B cell (primary cell): ENCODE data around the gene BMP8A. TPM values are rescaled to one million over a fixed set of nuclear protein-coding genes. Genes with fewer than 3 reads are reported as not detected.
"Not testable (repeated sequence)": the region's sequence is repeated elsewhere in the genome, so short reads cannot be mapped to it uniquely, and the experiment has no call there.

Experiments
- ATAC-seq: fragments of 200-7000 bp; cut with Tn5 transposase; one replicate; pipeline ENCODE4 v1.10.0; 2021; ENCODE audit warnings: low read depth, mild to moderate bottlenecking, moderate number of reproducible peaks, moderate library complexity
- CTCF ChIA-PET: fragments of 350-600 bp; sonication (Branson Sonifier 250); formaldehyde crosslinking; loops from one replicate; lab custom pipeline; 2021; ENCODE audit warnings: antibody characterized with exemption, inconsistent platforms; lab: Charles Lee
- POLR2A ChIA-PET: fragments of 350-600 bp; sonication (Branson Sonifier 250); formaldehyde crosslinking; loops from one replicate; lab custom pipeline; 2021; ENCODE audit warnings: antibody characterized with exemption; lab: Charles Lee
- DNase-seq: peaks from one replicate; pipeline ENCODE4 v3.0.0; 2013
- H2AFZ ChIP-seq: 2 replicates; pipeline ENCODE4 v1.6.1; 2012; ENCODE audit warnings: mild to moderate bottlenecking, low read depth, low read length; ENCODE audit not compliant: insufficient read depth, poor library complexity, severe bottlenecking
- H3K27ac ChIP-seq, 2 donors: 1 replicate in 1 of 2; 2 replicates in 1 of 2; pipeline ENCODE4 v1.5.1; 2012 to 2013; ENCODE audit warnings: low read length in 2 of 2, mild to moderate bottlenecking in 2 of 2, moderate library complexity in 1 of 2
- H3K27me3 ChIP-seq, 4 experiments: fragments of 200-600 bp in 1 of 4; sonication (generic) in 1 of 4; replicated peaks in 1 of 4; 1 replicate in 2 of 4; 2 replicates in 2 of 4; pipeline versions ENCODE4 v1.6.1 to v1.7.0; 2013 to 2016; ENCODE audit warnings: low read length in 3 of 4, mild to moderate bottlenecking in 2 of 4, mixed read lengths in 1 of 4, moderate library complexity in 1 of 4; ENCODE audit not compliant: insufficient read depth in 4 of 4, control insufficient read depth in 3 of 4; ENCODE audit errors: control extremely low read depth in 1 of 4
- H3K36me3 ChIP-seq, 2 experiments: replicated peaks in 1 of 2; 1 replicate in 1 of 2; 2 replicates in 1 of 2; pipeline versions ENCODE4 v1.6.1 to v1.7.1; 2013; ENCODE audit warnings: low read length in 1 of 2; ENCODE audit not compliant: insufficient read depth in 2 of 2, control insufficient read depth in 1 of 2; ENCODE audit errors: control extremely low read depth in 1 of 2, extremely low read depth in 1 of 2
- H3K4me1 ChIP-seq, 2 donors: fragments of 200-600 bp in 1 of 2; sonication (generic) in 1 of 2; 1 replicate in 1 of 2; 2 replicates in 1 of 2; pipeline versions ENCODE4 v1.5.1 to v1.6.1; 2013 to 2017; ENCODE audit warnings: low read length in 2 of 2; ENCODE audit not compliant: control insufficient read depth in 2 of 2, insufficient read depth in 2 of 2
- H3K4me2 ChIP-seq: replicated peaks from 2 replicates; pipeline ENCODE3; 2012; ENCODE audit warnings: mild to moderate bottlenecking, low read depth, low read length; ENCODE audit not compliant: poor library complexity, severe bottlenecking
- H3K4me3 ChIP-seq, 5 experiments: fragments of 200-600 bp in 1 of 5; sonication (generic) in 1 of 5; 1 replicate in 3 of 5; 2 replicates in 2 of 5; pipeline versions ENCODE4 v1.5.1 to v1.7.0; 2011 to 2016; ENCODE audit warnings: low read length in 4 of 5, mild to moderate bottlenecking in 4 of 5, low read depth in 2 of 5, control low read depth in 1 of 5, moderate library complexity in 1 of 5; ENCODE audit not compliant: insufficient read depth in 1 of 5; ENCODE audit errors: control extremely low read depth in 1 of 5, extremely low read depth in 1 of 5
- H3K79me2 ChIP-seq: fragments of 200-600 bp; sonication (generic); one replicate; pipeline ENCODE4 v1.6.0; 2016; ENCODE audit warnings: low read length; ENCODE audit not compliant: control insufficient read depth, insufficient read depth
- H3K9ac ChIP-seq: fragments of 200-600 bp; sonication (generic); 2 replicates; pipeline ENCODE4 v1.6.1; 2017; ENCODE audit warnings: mild to moderate bottlenecking, low read length, moderate library complexity
- H3K9me3 ChIP-seq, 3 donors: one replicate each; pipeline versions ENCODE4 v1.6.1 to v1.7.1; 2013; ENCODE audit warnings: low read length in 2 of 3; ENCODE audit not compliant: control insufficient read depth in 2 of 3, insufficient read depth in 1 of 3; ENCODE audit errors: control extremely low read depth in 1 of 3
- H4K20me1 ChIP-seq: 2 replicates; pipeline ENCODE4 v1.6.0; 2012; ENCODE audit warnings: mild to moderate bottlenecking, low read length; ENCODE audit not compliant: insufficient read depth, control insufficient read depth, poor library complexity, severe bottlenecking
- H3K27ac Mint-ChIP-seq: one replicate; pipeline ENCODE4 v1.8.0; 2021; ENCODE audit warnings: mixed read lengths
- H3K27me3 Mint-ChIP-seq: one replicate; pipeline ENCODE4 v1.8.0; 2021; ENCODE audit warnings: mixed read lengths
- H3K4me1 Mint-ChIP-seq: one replicate; pipeline ENCODE4 v1.8.0; 2021; ENCODE audit warnings: mixed read lengths
- H3K4me3 Mint-ChIP-seq: one replicate; pipeline ENCODE4 v1.8.0; 2021; ENCODE audit warnings: mixed read lengths
- H3K9me3 Mint-ChIP-seq: one replicate; pipeline ENCODE4 v1.8.0; 2022; ENCODE audit warnings: mixed read lengths; ENCODE audit not compliant: insufficient read depth
- CTCF ChIP-seq: fragments of 200-600 bp; IDR thresholded peaks from one replicate; pipeline ENCODE4 v1.8.0; 2022; ENCODE audit warnings: antibody characterized with exemption, mild to moderate bottlenecking
- EZH2 ChIP-seq: IDR thresholded peaks from 2 replicates; pipeline ENCODE4 v1.6.1; 2012; ENCODE audit warnings: borderline replicate concordance, low read depth, mild to moderate bottlenecking, moderate library complexity, low read length; ENCODE audit not compliant: insufficient read depth, poor library complexity, severe bottlenecking
- WGBS: methylation state at CpG from one replicate; pipeline ENCODE4 v1.1.5; 2013; ENCODE audit warnings: missing lambda C conversion rate; ENCODE audit not compliant: insufficient coverage; 5-methylcytosine and 5-hydroxymethylcytosine counted together
- intact Hi-C: fragments of 100-400 bp; cut with micrococcal nuclease; formaldehyde crosslinking; loops from one replicate; pipeline ENCODE4 v1.10.0; 2022
- polyA plus RNA-seq: library from polyadenylated mRNA; depleted of rRNA; stranded (reverse); fragments of >200 nt; gene quantifications from 2 replicates; pipeline ENCODE4 v1.2.3, GENCODE V29; 2012
- total RNA-seq, 2 donors: library from RNA; stranded (reverse); fragments of 120-200 nt in 1 of 2; gene quantifications; 1 replicate in 1 of 2; 2 replicates in 1 of 2; pipeline versions ENCODE4 v1.2.3 to v1.2.4, GENCODE V29; 2013 to 2022

The BMP8A gene
- total and polyA plus RNA-seq, 2 donors (not counting 1 experiment from before 2014, with no cell fraction given), result 0.25 to 1.1 TPM

- Histone ChIP-seq H4K20me1 (peaks cover 6% of the 10 kb centered on the region), H3K36me3 (peaks cover 0 to 12% of the 10 kb centered on the region in 2 experiments), H3K9ac (peak overlapping the region; percentile 60), H3K4me1 (peaks cover 3 to 8% of the 10 kb centered on the region in 2 donors), H3K9me3 (no peaks in the 10 kb centered on the region), H3K4me2 (peak overlapping the region; percentile 96), H3K79me2 (no peaks in the 10 kb centered on the region), H3K27me3 (peaks cover 0 to 19% (median 9%) of the 10 kb centered on the region in 4 experiments), H3K27ac (no peak overlapping the region), H2AFZ (peak overlapping the region; percentile 82), H3K4me3 (peak overlapping the region in 4 of 5 experiments; percentile 13 to 60 (median 56))
- intact Hi-C loops, result loop anchor here (1.0 to 5.0 kb wide), 3 partner anchors 37 to 1443 kb away; partner anchors contain the start of gene POU3F1
- CTCF ChIA-PET, result interaction anchor here (2.2 kb wide), 1 partner anchor 48 kb away, joined by 7 read pairs; no protein-coding TSS in a partner anchor
- Mint-ChIP-seq H3K9me3 (no peaks in the 10 kb centered on the region), H3K27me3 (peaks cover 13% of the 10 kb centered on the region), H3K4me1 (peaks cover 9% of the 10 kb centered on the region), H3K4me3 (peak overlapping the region; percentile 81), H3K27ac (no peak overlapping the region)
- POLR2A ChIA-PET, result no interaction called here
- DNase-seq (no peak), ATAC-seq (peak; percentile 3)
- TF ChIP-seq EZH2 (no peak), CTCF (no peak)
- 13% methylated on average over 32 of the region's 32 CpGs for WGBS
Observed at GRCh38 chr1:39490596-39491145, 765 bp upstream of the BMP8A start.

DNA sequence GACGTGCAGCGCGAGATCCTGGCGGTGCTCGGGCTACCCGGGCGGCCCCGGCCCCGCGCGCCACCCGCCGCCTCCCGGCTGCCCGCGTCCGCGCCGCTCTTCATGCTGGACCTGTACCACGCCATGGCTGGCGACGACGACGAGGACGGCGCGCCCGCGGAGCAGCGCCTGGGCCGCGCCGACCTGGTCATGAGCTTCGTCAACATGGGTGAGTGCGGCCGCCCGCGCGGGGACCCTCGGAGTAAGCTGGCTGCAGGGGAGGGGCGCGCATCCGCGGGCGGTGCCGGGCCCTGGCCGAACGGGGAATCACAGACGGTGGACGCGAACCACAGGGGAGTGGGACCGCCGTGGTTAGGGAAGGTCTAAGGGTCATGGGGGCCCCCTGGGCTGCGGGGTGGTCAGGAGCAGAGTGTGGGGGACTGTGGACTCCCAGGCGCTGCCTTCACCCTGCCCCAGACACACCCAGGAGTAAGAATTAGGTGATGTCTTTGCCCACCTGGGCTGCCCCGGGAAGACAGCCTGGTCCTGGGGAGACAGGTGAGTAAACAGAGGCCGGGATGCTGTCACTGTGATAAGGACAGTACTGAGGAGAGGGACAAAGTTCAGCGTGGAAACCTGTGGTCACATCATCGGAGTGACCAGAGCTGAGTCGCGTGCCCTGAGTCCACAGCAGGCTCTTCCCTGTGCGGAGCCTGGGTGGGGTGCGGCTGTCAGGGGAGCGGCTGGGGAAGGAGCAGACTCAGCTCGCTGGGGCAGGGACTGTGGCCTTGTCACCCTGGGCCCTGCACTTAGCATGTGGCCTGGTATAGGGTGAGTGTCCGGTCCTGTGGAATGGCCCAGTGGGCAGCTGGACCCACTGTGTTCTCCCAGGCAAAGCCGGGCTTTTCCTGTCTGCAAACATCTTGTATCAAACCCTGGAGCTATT lies 944 bp downstream of the BMP8A start:
- Histone ChIP-seq H3K27me3 (peaks cover 0 to 19% (median 9%) of the 10 kb centered on the region in 4 experiments), H3K4me2 (peak overlapping the region; percentile 96), H3K4me3 (peak overlapping the region in 1 of 5 experiments; percentile 60)
- WGBS, result 30% methylated on average over 58 of the region's 67 CpGs
- not testable (repeated sequence) for H3K36me3 ChIP-seq, H3K4me1 Mint-ChIP-seq, H3K79me2 ChIP-seq, H3K4me1 ChIP-seq, H3K27ac ChIP-seq, H4K20me1 ChIP-seq, H2AFZ ChIP-seq, H3K9ac ChIP-seq, H3K9me3 Mint-ChIP-seq, H3K9me3 ChIP-seq, ATAC-seq, DNase-seq
- CTCF ChIA-PET, result interaction anchor here (2.2 kb wide), 1 partner anchor 46 kb away, joined by 7 read pairs; no protein-coding TSS in a partner anchor
- intact Hi-C loops, result loop anchor here (5.0 kb wide), 2 partner anchors 35 to 1445 kb away; partner anchors contain the start of gene POU3F1
- POLR2A ChIA-PET, result interaction anchor here (0.5 kb wide), 1 partner anchor 501 kb away, joined by 3 read pairs; the partner anchor contains the start of gene AKIRIN1
- Mint-ChIP-seq H3K4me3 (peak overlapping the region; percentile 78), H3K27me3 (peaks cover 20% of the 10 kb centered on the region), H3K27ac (peak overlapping the region; percentile 20)

DNA sequence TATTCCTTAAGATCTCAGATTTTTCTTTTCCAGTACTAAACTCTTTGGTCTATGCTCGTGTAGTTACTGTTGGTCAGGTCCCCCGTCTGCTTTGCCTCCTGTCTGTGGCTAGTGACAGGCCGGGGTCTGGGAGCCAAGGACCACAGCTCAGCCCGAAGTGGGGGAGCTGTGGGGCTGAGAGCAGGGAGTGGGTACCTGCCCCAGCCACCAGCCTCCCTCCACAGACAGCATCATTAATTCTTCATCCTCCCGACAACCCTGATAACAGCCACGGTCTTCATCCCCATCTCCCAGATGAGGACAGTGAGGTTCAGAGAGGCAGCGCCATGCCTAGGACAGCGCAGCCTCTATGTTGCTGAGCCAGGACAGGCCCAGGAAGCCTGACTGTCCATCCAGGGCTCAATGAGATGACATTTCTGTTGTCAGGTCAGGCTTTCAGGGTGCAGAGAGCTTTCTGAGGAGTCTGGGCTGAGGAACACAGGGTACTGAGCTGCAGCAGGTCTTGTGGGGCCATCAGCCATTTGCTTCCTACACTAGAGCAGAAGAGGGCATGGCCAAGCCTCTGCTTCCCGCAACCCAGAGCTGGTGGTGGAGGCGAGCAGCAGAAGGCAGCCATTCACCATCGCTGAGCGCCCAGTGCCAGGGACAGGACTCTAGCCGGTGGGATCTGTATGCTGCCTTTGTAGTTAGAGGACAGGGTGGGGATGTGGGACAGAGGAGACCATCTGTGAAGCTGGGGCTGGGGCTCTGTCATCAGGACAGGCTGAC lies 1.8 kb downstream of the BMP8A start:
- H3K4me3 ChIP-seq, H3K9me3 ChIP-seq, ATAC-seq, H3K27ac Mint-ChIP-seq, H3K36me3 ChIP-seq, H3K9ac ChIP-seq, H3K9me3 Mint-ChIP-seq, DNase-seq, H3K79me2 ChIP-seq, H4K20me1 ChIP-seq, H3K4me1 ChIP-seq, H3K4me2 ChIP-seq, POLR2A ChIA-PET, CTCF ChIA-PET, H3K27ac ChIP-seq, H3K4me1 Mint-ChIP-seq, H2AFZ ChIP-seq: not testable (repeated sequence)
- 93% methylated on average over 11 of the region's 13 CpGs for WGBS
- H3K27me3 ChIP-seq, result peaks cover 0 to 19% (median 9%) of the 10 kb centered on the region in 4 experiments
- H3K4me3 Mint-ChIP-seq, result peak overlapping the region; percentile 78
- H3K27me3 Mint-ChIP-seq, result peaks cover 20% of the 10 kb centered on the region
- intact Hi-C loops, result loop anchor here (5.0 kb wide), 2 partner anchors 34 to 1446 kb away; partner anchors contain the start of gene POU3F1
